GM23338 (cell line): ENCODE results near the gene DHRS7C. TPM values are rescaled to one million over a fixed set of nuclear protein-coding genes. Genes with fewer than 3 reads are reported as not detected.

Experiments used
- ATAC-seq: fragments of 200-7000 bp; cut with Tn5 transposase; 3 replicates; pipeline ENCODE4 v1.9.1; 2020
- DNase-seq: peaks from one replicate; pipeline ENCODE4 v3.0.0-alpha.2; 2015; ENCODE audit warnings: low spot score
- H2AFZ ChIP-seq: fragments of 200-600 bp; sonication (generic); 2 replicates; pipeline ENCODE4 v1.8.0; 2016; ENCODE audit warnings: antibody characterized with exemption, mild to moderate bottlenecking, moderate library complexity
- H3F3A ChIP-seq: fragments of 200-600 bp; sonication (generic); replicated peaks from 2 replicates; pipeline ENCODE4 v1.8.0; 2017; ENCODE audit warnings: antibody characterized with exemption, mixed run types, low read depth
- H3K27ac ChIP-seq: fragments of 200-600 bp; sonication (generic); 2 replicates; pipeline ENCODE4 v1.6.1; 2016; ENCODE audit warnings: low read depth
- H3K27me3 ChIP-seq: fragments of 200-600 bp; sonication (generic); 2 replicates; pipeline ENCODE4 v1.8.0; 2016; ENCODE audit warnings: mild to moderate bottlenecking, mixed run types, moderate library complexity; ENCODE audit not compliant: insufficient read depth
- H3K36me3 ChIP-seq: fragments of 200-600 bp; sonication (generic); 2 replicates; pipeline ENCODE4 v1.8.0; 2016; ENCODE audit warnings: mild to moderate bottlenecking; ENCODE audit not compliant: insufficient read depth
- H3K4me1 ChIP-seq: fragments of 200-600 bp; sonication (generic); 2 replicates; pipeline ENCODE4 v1.8.0; 2016; ENCODE audit warnings: mild to moderate bottlenecking, moderate library complexity; ENCODE audit not compliant: insufficient read depth
- H3K4me2 ChIP-seq: fragments of 200-600 bp; sonication (generic); 2 replicates; pipeline ENCODE4 v1.7.1; 2017; ENCODE audit warnings: mixed run types
- H3K4me3 ChIP-seq: fragments of 200-600 bp; sonication (generic); 2 replicates; pipeline ENCODE4 v1.6.1; 2016; ENCODE audit warnings: mixed run types
- H3K79me2 ChIP-seq: fragments of 200-600 bp; sonication (generic); replicated peaks from 2 replicates; pipeline ENCODE4 v1.8.0; 2017; ENCODE audit warnings: mild to moderate bottlenecking; ENCODE audit not compliant: insufficient read depth
- H3K9me2 ChIP-seq: fragments of 200-600 bp; sonication (generic); 2 replicates; pipeline ENCODE4 v1.8.0; 2017; ENCODE audit not compliant: insufficient read depth
- H4K20me1 ChIP-seq: fragments of 200-600 bp; sonication (generic); replicated peaks from 2 replicates; pipeline ENCODE4 v1.8.0; 2017; ENCODE audit warnings: mild to moderate bottlenecking; ENCODE audit not compliant: insufficient read depth
- H3K27ac Mint-ChIP-seq: 2 replicates; pipeline ENCODE4 v1.8.0; 2020; ENCODE audit warnings: inconsistent platforms, mild to moderate bottlenecking, moderate library complexity, mixed read lengths
- H3K27me3 Mint-ChIP-seq: 3 replicates; pipeline ENCODE4 v1.8.0; 2022; ENCODE audit warnings: low read depth, mild to moderate bottlenecking, moderate library complexity, mixed read lengths, inconsistent platforms; ENCODE audit not compliant: insufficient read depth, poor library complexity
- H3K36me3 Mint-ChIP-seq: 3 replicates; pipeline ENCODE4 v1.8.0; 2021; ENCODE audit warnings: low read depth, mild to moderate bottlenecking, inconsistent platforms, moderate library complexity, mixed read lengths
- H3K4me1 Mint-ChIP-seq: 3 replicates; pipeline ENCODE4 v1.8.0; 2020; ENCODE audit warnings: mild to moderate bottlenecking, inconsistent platforms, mixed read lengths
- H3K4me3 Mint-ChIP-seq: 3 replicates; pipeline ENCODE4 v1.8.0; 2021; ENCODE audit warnings: moderate library complexity, mild to moderate bottlenecking, inconsistent platforms, mixed read lengths
- H3K9me3 Mint-ChIP-seq: 3 replicates; pipeline ENCODE4 v1.8.0; 2020; ENCODE audit warnings: moderate library complexity, mild to moderate bottlenecking, inconsistent platforms, mixed read lengths
- CREB1 ChIP-seq: fragments of 250-450 bp; sonication (Bioruptor Pico); IDR thresholded peaks from 2 replicates; pipeline ENCODE4 v1.5.0; 2020; ENCODE audit warnings: low read depth, mild to moderate bottlenecking, moderate library complexity
- ETS1 ChIP-seq: IDR thresholded peaks from 2 replicates; pipeline ENCODE4 v1.6.1; 2016; ENCODE audit warnings: antibody characterized with exemption
- EZH2 ChIP-seq: fragments of 200-600 bp; sonication (generic); IDR thresholded peaks from one replicate; pipeline ENCODE4 v1.8.0; 2017; ENCODE audit warnings: antibody characterized with exemption, mild to moderate bottlenecking, low read depth; ENCODE audit not compliant: unreplicated experiment
- EZH2phosphoT487 ChIP-seq: fragments of 200-600 bp; sonication (generic); IDR thresholded peaks from one replicate; pipeline ENCODE4 v1.8.1; 2018; ENCODE audit warnings: antibody characterized with exemption; ENCODE audit not compliant: unreplicated experiment
- JUNB ChIP-seq: IDR thresholded peaks from one replicate; pipeline ENCODE4 v1.6.1; 2016; ENCODE audit warnings: antibody characterized with exemption; ENCODE audit not compliant: unreplicated experiment
- NANOG ChIP-seq: IDR thresholded peaks from 2 replicates; pipeline ENCODE4 v1.6.1; 2016; ENCODE audit warnings: antibody characterized with exemption, borderline replicate concordance
- POLR2AphosphoS5 ChIP-seq: IDR thresholded peaks from 2 replicates; pipeline ENCODE4 v1.6.1; 2016; ENCODE audit warnings: antibody characterized with exemption, low read depth
- REST ChIP-seq: IDR thresholded peaks from one replicate; pipeline ENCODE4 v1.6.1; 2018; ENCODE audit warnings: antibody characterized with exemption; ENCODE audit not compliant: unreplicated experiment
- STAT1 ChIP-seq: IDR thresholded peaks from one replicate; pipeline ENCODE4 v1.6.1; 2016; ENCODE audit warnings: antibody characterized with exemption; ENCODE audit not compliant: unreplicated experiment
- ZNF114 ChIP-seq: fragments of 250-450 bp; sonication (Bioruptor Pico); IDR thresholded peaks from 2 replicates; pipeline ENCODE4 v1.5.0; 2020; ENCODE audit warnings: mild to moderate bottlenecking, moderate library complexity
- ZNF331 ChIP-seq: fragments of 250-450 bp; sonication (Bioruptor Pico); IDR thresholded peaks from 2 replicates; pipeline ENCODE4 v1.5.0; 2020; ENCODE audit warnings: low read depth, mild to moderate bottlenecking, moderate library complexity
- polyA plus RNA-seq: library from polyadenylated mRNA; unstranded; fragments of >200 nt; fragmentation: Nextera tagmentation; extraction: Ambion mirVana; gene quantifications from 2 replicates; pipeline ENCODE4 v1.2.1, GENCODE V29; 2016
- total RNA-seq: library from RNA; depleted of rRNA; stranded (reverse); fragments of >200 nt; shearing (Covaris generic); gene quantifications from 2 replicates; pipeline ENCODE4 v1.2.3, GENCODE V29; 2014

Gene DHRS7C
- total and polyA plus RNA-seq, 2 experiments from 2014 or later: not detected

DNA sequence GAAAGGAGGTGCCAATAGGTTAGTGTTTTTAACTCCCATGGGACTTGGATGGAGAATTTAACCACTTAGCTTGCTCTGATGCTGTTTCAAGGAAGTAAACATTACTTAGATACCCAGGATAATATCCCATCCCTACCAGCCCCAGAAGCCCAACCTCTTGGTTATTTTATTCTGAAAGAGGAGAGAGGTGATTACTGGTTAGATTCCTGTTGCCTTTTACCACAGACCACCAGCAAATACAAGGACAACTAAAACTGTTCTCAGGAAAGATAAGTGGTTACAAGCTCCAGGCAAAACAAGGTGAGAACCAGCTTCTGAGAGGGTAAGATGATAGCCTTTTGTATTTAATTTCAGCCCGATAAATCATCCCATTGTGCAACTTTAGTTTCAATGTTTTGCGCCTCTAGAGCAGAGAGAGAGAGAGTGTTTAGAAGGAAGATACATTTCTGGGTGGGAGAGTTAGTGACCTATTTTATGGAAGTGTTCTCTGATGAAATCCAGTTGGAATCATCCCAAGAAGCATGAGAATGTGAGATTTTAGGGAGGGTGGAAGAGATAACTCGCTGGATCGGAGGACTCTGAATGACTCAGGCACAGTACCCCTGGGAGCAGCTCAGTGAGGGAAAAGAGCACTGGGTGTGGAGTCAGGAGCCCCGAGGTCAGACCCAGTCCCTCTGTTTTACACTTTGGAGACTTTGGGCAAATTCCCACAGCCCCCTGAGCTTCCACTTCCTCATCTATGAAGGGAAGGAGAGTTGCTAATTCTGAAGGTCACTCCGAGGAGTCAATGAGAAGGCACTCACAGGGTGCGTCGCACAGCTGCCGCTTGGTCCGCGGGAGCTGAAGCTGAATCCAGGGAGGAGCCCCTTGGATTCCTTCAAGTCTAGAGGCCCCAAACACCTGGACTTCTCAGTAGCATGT is 46.4 kb upstream of the DHRS7C start:
- no peak overlapping the region for H3K4me3 Mint-ChIP-seq
- peak; percentile 10 for DNase-seq
- no peak overlapping the region for H3K4me3 ChIP-seq
- H3K36me3 ChIP-seq: no peaks in the 10 kb centered on the region
- no peaks in the 10 kb centered on the region for H3K27me3 ChIP-seq
- peak overlapping the region; percentile 60 for H3K4me2 ChIP-seq
- H3K27ac ChIP-seq: no peak overlapping the region
- no peaks in the 10 kb centered on the region for H4K20me1 ChIP-seq
- no peak for TF ChIP-seq STAT1
- no peak for TF ChIP-seq ZNF114 (CRISPR knock-in tag)
- TF ChIP-seq EZH2: no peak
- no peak for TF ChIP-seq JUNB
- H2AFZ ChIP-seq: peak overlapping the region; percentile 99
- H3K36me3 Mint-ChIP-seq: no peaks in the 10 kb centered on the region; the same call in 2 of the 3 replicates
- H3K4me1 ChIP-seq: peaks cover 12% of the 10 kb centered on the region
- H3K9me3 Mint-ChIP-seq: no peaks in the 10 kb centered on the region; the same call in 2 of the 3 replicates
- peaks cover 10% of the 10 kb centered on the region for H3K27me3 Mint-ChIP-seq
- peaks cover 7% of the 10 kb centered on the region; the same call in 1 of the 2 replicates for H3K9me2 ChIP-seq
- H3K79me2 ChIP-seq: no peaks in the 10 kb centered on the region
- H3K4me1 Mint-ChIP-seq: peaks cover 18% of the 10 kb centered on the region
- ATAC-seq: peak; percentile 24; the same call in 1 of the 3 replicates
- H3K27ac Mint-ChIP-seq: no peak overlapping the region
- H3F3A ChIP-seq: no peaks in the 10 kb centered on the region

- ATAC-seq (no peak), DNase-seq (no peak)
- H2AFZ ChIP-seq: no peak overlapping the region
- no peaks in the 10 kb centered on the region for H3K27me3 ChIP-seq
- H3K4me2 ChIP-seq: no peak overlapping the region
- H3K79me2 ChIP-seq: no peaks in the 10 kb centered on the region
- H3K4me3 Mint-ChIP-seq: no peak overlapping the region
- no peaks in the 10 kb centered on the region for H3K36me3 ChIP-seq
- TF ChIP-seq NANOG: no peak
- no peak for TF ChIP-seq STAT1
- no peak for TF ChIP-seq EZH2
- H3K4me1 ChIP-seq: peaks cover 12% of the 10 kb centered on the region
- peaks cover 11% of the 10 kb centered on the region for H3K4me1 Mint-ChIP-seq
- no peaks in the 10 kb centered on the region; the same call in 2 of the 3 replicates for H3K36me3 Mint-ChIP-seq
- no peak overlapping the region for H3K27ac Mint-ChIP-seq
- H3K9me2 ChIP-seq: peaks cover 2% of the 10 kb centered on the region; the same call in 1 of the 2 replicates
- no peaks in the 10 kb centered on the region; the same call in 2 of the 3 replicates for H3K9me3 Mint-ChIP-seq
- H3F3A ChIP-seq: no peaks in the 10 kb centered on the region
- no peaks in the 10 kb centered on the region for H4K20me1 ChIP-seq
- peaks cover 6% of the 10 kb centered on the region for H3K27me3 Mint-ChIP-seq
- H3K4me3 ChIP-seq: no peak overlapping the region
- no peak overlapping the region for H3K27ac ChIP-seq
Measured at GRCh38 chr17:9833922-9834321, 42.5 kb upstream of the DHRS7C start.

DNA sequence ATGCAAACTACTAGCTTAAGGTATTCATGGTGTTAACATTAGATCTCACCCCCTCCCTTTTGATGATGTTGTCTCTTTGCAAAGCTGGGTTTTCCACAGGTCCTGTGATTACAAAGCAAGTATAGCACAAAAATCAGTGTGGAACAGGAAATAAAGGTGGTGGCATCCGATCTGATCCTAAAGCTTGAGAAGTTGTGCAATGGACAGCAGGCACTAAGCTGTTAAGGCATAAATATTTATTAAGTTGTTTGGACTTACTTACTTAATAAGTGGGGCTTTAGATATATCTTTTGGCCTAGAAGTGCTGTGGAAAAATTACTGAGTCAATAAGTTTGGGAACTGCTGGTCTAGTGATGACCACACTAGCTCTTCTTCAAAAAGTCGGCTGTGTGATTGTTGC is 39.3 kb upstream of the DHRS7C start:
- Histone ChIP-seq H3K9me2 (no peaks in the 10 kb centered on the region), H3K4me2 (no peak overlapping the region), H2AFZ (no peak overlapping the region), H3K4me3 (no peak overlapping the region), H3K4me1 (no peaks in the 10 kb centered on the region), H4K20me1 (no peaks in the 10 kb centered on the region), H3K79me2 (no peaks in the 10 kb centered on the region), H3K36me3 (no peaks in the 10 kb centered on the region), H3K27ac (no peak overlapping the region), H3F3A (no peaks in the 10 kb centered on the region), H3K27me3 (no peaks in the 10 kb centered on the region)
- Mint-ChIP-seq H3K4me1 (peaks cover 6% of the 10 kb centered on the region), H3K9me3 (no peaks in the 10 kb centered on the region; the same call in 2 of the 3 replicates), H3K4me3 (no peak overlapping the region), H3K27me3 (peaks cover 4% of the 10 kb centered on the region), H3K27ac (no peak overlapping the region), H3K36me3 (no peaks in the 10 kb centered on the region)
- no peak for ATAC-seq
- no peak for DNase-seq
- no peak for TF ChIP-seq JUNB
- TF ChIP-seq NANOG: no peak
- no peak for TF ChIP-seq ZNF114 (CRISPR knock-in tag)
- no peak for TF ChIP-seq ETS1
- no peak for TF ChIP-seq CREB1 (CRISPR knock-in tag)
- no peak for TF ChIP-seq REST
- no peak for TF ChIP-seq EZH2
- no peak for TF ChIP-seq STAT1
- TF ChIP-seq POLR2AphosphoS5: no peak
- TF ChIP-seq ZNF331 (CRISPR knock-in tag): no peak
- TF ChIP-seq EZH2phosphoT487: no peak
